B cell (primary cell): ENCODE data around the gene SPINK9. TPM values are rescaled to one million over a fixed set of nuclear protein-coding genes. Genes with fewer than 3 reads are reported as not detected.

ENCODE experiments used
- ATAC-seq: fragments of 200-7000 bp; cut with Tn5 transposase; one replicate; pipeline ENCODE4 v1.10.0; 2021; ENCODE audit warnings: low read depth, mild to moderate bottlenecking, moderate number of reproducible peaks, moderate library complexity
- CTCF ChIA-PET: fragments of 350-600 bp; sonication (Branson Sonifier 250); formaldehyde crosslinking; loops from one replicate; lab custom pipeline; 2021; ENCODE audit warnings: antibody characterized with exemption, inconsistent platforms; lab: Charles Lee
- POLR2A ChIA-PET: fragments of 350-600 bp; sonication (Branson Sonifier 250); formaldehyde crosslinking; loops from one replicate; lab custom pipeline; 2021; ENCODE audit warnings: antibody characterized with exemption; lab: Charles Lee
- DNase-seq: peaks from one replicate; pipeline ENCODE4 v3.0.0; 2013
- H2AFZ ChIP-seq: 2 replicates; pipeline ENCODE4 v1.6.1; 2012; ENCODE audit warnings: mild to moderate bottlenecking, low read depth, low read length; ENCODE audit not compliant: insufficient read depth, poor library complexity, severe bottlenecking
- H3K27ac ChIP-seq, 2 donors: 1 replicate in 1 of 2; 2 replicates in 1 of 2; pipeline ENCODE4 v1.5.1; 2012 to 2013; ENCODE audit warnings: low read length in 2 of 2, mild to moderate bottlenecking in 2 of 2, moderate library complexity in 1 of 2
- H3K27me3 ChIP-seq, 4 experiments: fragments of 200-600 bp in 1 of 4; sonication (generic) in 1 of 4; replicated peaks in 1 of 4; 1 replicate in 2 of 4; 2 replicates in 2 of 4; pipeline versions ENCODE4 v1.6.1 to v1.7.0; 2013 to 2016; ENCODE audit warnings: low read length in 3 of 4, mild to moderate bottlenecking in 2 of 4, mixed read lengths in 1 of 4, moderate library complexity in 1 of 4; ENCODE audit not compliant: insufficient read depth in 4 of 4, control insufficient read depth in 3 of 4; ENCODE audit errors: control extremely low read depth in 1 of 4
- H3K36me3 ChIP-seq, 2 experiments: replicated peaks in 1 of 2; 1 replicate in 1 of 2; 2 replicates in 1 of 2; pipeline versions ENCODE4 v1.6.1 to v1.7.1; 2013; ENCODE audit warnings: low read length in 1 of 2; ENCODE audit not compliant: insufficient read depth in 2 of 2, control insufficient read depth in 1 of 2; ENCODE audit errors: control extremely low read depth in 1 of 2, extremely low read depth in 1 of 2
- H3K4me1 ChIP-seq, 2 donors: fragments of 200-600 bp in 1 of 2; sonication (generic) in 1 of 2; 1 replicate in 1 of 2; 2 replicates in 1 of 2; pipeline versions ENCODE4 v1.5.1 to v1.6.1; 2013 to 2017; ENCODE audit warnings: low read length in 2 of 2; ENCODE audit not compliant: control insufficient read depth in 2 of 2, insufficient read depth in 2 of 2
- H3K4me2 ChIP-seq: replicated peaks from 2 replicates; pipeline ENCODE3; 2012; ENCODE audit warnings: mild to moderate bottlenecking, low read depth, low read length; ENCODE audit not compliant: poor library complexity, severe bottlenecking
- H3K4me3 ChIP-seq, 5 experiments: fragments of 200-600 bp in 1 of 5; sonication (generic) in 1 of 5; 1 replicate in 3 of 5; 2 replicates in 2 of 5; pipeline versions ENCODE4 v1.5.1 to v1.7.0; 2011 to 2016; ENCODE audit warnings: low read length in 4 of 5, mild to moderate bottlenecking in 4 of 5, low read depth in 2 of 5, control low read depth in 1 of 5, moderate library complexity in 1 of 5; ENCODE audit not compliant: insufficient read depth in 1 of 5; ENCODE audit errors: control extremely low read depth in 1 of 5, extremely low read depth in 1 of 5
- H3K79me2 ChIP-seq: fragments of 200-600 bp; sonication (generic); one replicate; pipeline ENCODE4 v1.6.0; 2016; ENCODE audit warnings: low read length; ENCODE audit not compliant: control insufficient read depth, insufficient read depth
- H3K9ac ChIP-seq: fragments of 200-600 bp; sonication (generic); 2 replicates; pipeline ENCODE4 v1.6.1; 2017; ENCODE audit warnings: mild to moderate bottlenecking, low read length, moderate library complexity
- H3K9me3 ChIP-seq, 3 donors: one replicate each; pipeline versions ENCODE4 v1.6.1 to v1.7.1; 2013; ENCODE audit warnings: low read length in 2 of 3; ENCODE audit not compliant: control insufficient read depth in 2 of 3, insufficient read depth in 1 of 3; ENCODE audit errors: control extremely low read depth in 1 of 3
- H4K20me1 ChIP-seq: 2 replicates; pipeline ENCODE4 v1.6.0; 2012; ENCODE audit warnings: mild to moderate bottlenecking, low read length; ENCODE audit not compliant: insufficient read depth, control insufficient read depth, poor library complexity, severe bottlenecking
- H3K27ac Mint-ChIP-seq: one replicate; pipeline ENCODE4 v1.8.0; 2021; ENCODE audit warnings: mixed read lengths
- H3K27me3 Mint-ChIP-seq: one replicate; pipeline ENCODE4 v1.8.0; 2021; ENCODE audit warnings: mixed read lengths
- H3K4me1 Mint-ChIP-seq: one replicate; pipeline ENCODE4 v1.8.0; 2021; ENCODE audit warnings: mixed read lengths
- H3K4me3 Mint-ChIP-seq: one replicate; pipeline ENCODE4 v1.8.0; 2021; ENCODE audit warnings: mixed read lengths
- H3K9me3 Mint-ChIP-seq: one replicate; pipeline ENCODE4 v1.8.0; 2022; ENCODE audit warnings: mixed read lengths; ENCODE audit not compliant: insufficient read depth
- EZH2 ChIP-seq: IDR thresholded peaks from 2 replicates; pipeline ENCODE4 v1.6.1; 2012; ENCODE audit warnings: borderline replicate concordance, low read depth, mild to moderate bottlenecking, moderate library complexity, low read length; ENCODE audit not compliant: insufficient read depth, poor library complexity, severe bottlenecking
- whole genome bisulfite sequencing: methylation state at CpG from one replicate; pipeline ENCODE4 v1.1.5; 2013; ENCODE audit warnings: missing lambda C conversion rate; ENCODE audit not compliant: insufficient coverage; 5-methylcytosine and 5-hydroxymethylcytosine counted together
- intact Hi-C: fragments of 100-400 bp; cut with micrococcal nuclease; formaldehyde crosslinking; loops from one replicate; pipeline ENCODE4 v1.10.0; 2022
- polyA plus RNA-seq: library from polyadenylated mRNA; depleted of rRNA; stranded (reverse); fragments of >200 nt; gene quantifications from 2 replicates; pipeline ENCODE4 v1.2.3, GENCODE V29; 2012
- total RNA-seq, 2 donors: library from RNA; stranded (reverse); fragments of 120-200 nt in 1 of 2; gene quantifications; 1 replicate in 1 of 2; 2 replicates in 1 of 2; pipeline versions ENCODE4 v1.2.3 to v1.2.4, GENCODE V29; 2013 to 2022
- TF ChIP-seq, protein P1 (sequence below): fragments of 200-600 bp; IDR thresholded peaks from one replicate; pipeline ENCODE4 v1.8.0; 2022; ENCODE audit warnings: antibody characterized with exemption, mild to moderate bottlenecking

The SPINK9 gene
- total and polyA plus RNA-seq, 2 donors (not counting 1 experiment from before 2014, with no cell fraction given): not detected

- Mint-ChIP-seq H3K4me3 (no peak overlapping the region), H3K4me1 (peaks cover 2% of the 10 kb centered on the region), H3K27ac (no peak overlapping the region), H3K9me3 (no peaks in the 10 kb centered on the region), H3K27me3 (peaks cover 9% of the 10 kb centered on the region)
- no peak overlapping the region for H3K4me3 ChIP-seq
- H2AFZ ChIP-seq: no peak overlapping the region
- DNase-seq: no peak
- no peaks in the 10 kb centered on the region for H3K36me3 ChIP-seq
- intact Hi-C loops: no loop called here
- no peaks in the 10 kb centered on the region for H4K20me1 ChIP-seq
- TF ChIP-seq, protein P1, sequence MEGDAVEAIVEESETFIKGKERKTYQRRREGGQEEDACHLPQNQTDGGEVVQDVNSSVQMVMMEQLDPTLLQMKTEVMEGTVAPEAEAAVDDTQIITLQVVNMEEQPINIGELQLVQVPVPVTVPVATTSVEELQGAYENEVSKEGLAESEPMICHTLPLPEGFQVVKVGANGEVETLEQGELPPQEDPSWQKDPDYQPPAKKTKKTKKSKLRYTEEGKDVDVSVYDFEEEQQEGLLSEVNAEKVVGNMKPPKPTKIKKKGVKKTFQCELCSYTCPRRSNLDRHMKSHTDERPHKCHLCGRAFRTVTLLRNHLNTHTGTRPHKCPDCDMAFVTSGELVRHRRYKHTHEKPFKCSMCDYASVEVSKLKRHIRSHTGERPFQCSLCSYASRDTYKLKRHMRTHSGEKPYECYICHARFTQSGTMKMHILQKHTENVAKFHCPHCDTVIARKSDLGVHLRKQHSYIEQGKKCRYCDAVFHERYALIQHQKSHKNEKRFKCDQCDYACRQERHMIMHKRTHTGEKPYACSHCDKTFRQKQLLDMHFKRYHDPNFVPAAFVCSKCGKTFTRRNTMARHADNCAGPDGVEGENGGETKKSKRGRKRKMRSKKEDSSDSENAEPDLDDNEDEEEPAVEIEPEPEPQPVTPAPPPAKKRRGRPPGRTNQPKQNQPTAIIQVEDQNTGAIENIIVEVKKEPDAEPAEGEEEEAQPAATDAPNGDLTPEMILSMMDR: no peak
- no peak for TF ChIP-seq EZH2
- ChIA-PET POLR2A (no interaction called here), CTCF (no interaction called here)
- no peak overlapping the region for H3K27ac ChIP-seq
- no peaks in the 10 kb centered on the region for H3K79me2 ChIP-seq
- no peak for ATAC-seq
- H3K9me3 ChIP-seq: no peaks in the 10 kb centered on the region
- no CpG with 5 or more reads among the region's 1 CpG for whole genome bisulfite sequencing
- no peak overlapping the region for H3K9ac ChIP-seq
- no peak overlapping the region for H3K4me2 ChIP-seq
- no peaks in the 10 kb centered on the region for H3K4me1 ChIP-seq
- no peaks in the 10 kb centered on the region for H3K27me3 ChIP-seq
Measured at GRCh38 chr5:148352696-148353095, 17.3 kb downstream of the SPINK9 start.

GRCh38 chr5:148353634-148354033 lies 18.3 kb downstream of the SPINK9 start:
- intact Hi-C loops: no loop called here
- CTCF ChIA-PET: no interaction called here

More at GRCh38 chr5:148353634-148354033, 18.3 kb downstream of the SPINK9 start:
- no peak overlapping the region for H3K4me3 ChIP-seq
- peaks cover 2% of the 10 kb centered on the region for H3K4me1 Mint-ChIP-seq
- H3K27ac Mint-ChIP-seq: no peak overlapping the region
- H3K27ac ChIP-seq: no peak overlapping the region
- POLR2A ChIA-PET: no interaction called here
- H3K27me3 ChIP-seq: no peaks in the 10 kb centered on the region
- no CpG with 5 or more reads among the region's 2 CpGs for WGBS
- no peak for ATAC-seq
- H3K4me2 ChIP-seq: no peak overlapping the region
- H3K79me2 ChIP-seq: no peaks in the 10 kb centered on the region
- H3K9ac ChIP-seq: no peak overlapping the region
- H3K4me1 ChIP-seq: no peaks in the 10 kb centered on the region
- H4K20me1 ChIP-seq: no peaks in the 10 kb centered on the region
- H3K36me3 ChIP-seq: no peaks in the 10 kb centered on the region
- H2AFZ ChIP-seq: no peak overlapping the region
- TF ChIP-seq EZH2: no peak
- TF ChIP-seq, protein P1: no peak
- no peaks in the 10 kb centered on the region for H3K9me3 ChIP-seq
- no peak for DNase-seq
- peaks cover 9% of the 10 kb centered on the region for H3K27me3 Mint-ChIP-seq
- no peak overlapping the region for H3K4me3 Mint-ChIP-seq
- no peaks in the 10 kb centered on the region for H3K9me3 Mint-ChIP-seq
